HFFc6 (cell line): Measurements from ENCODE around the gene ADAMTS15. TPM values are rescaled to one million over a fixed set of nuclear protein-coding genes. Genes with fewer than 3 reads are reported as not detected.

Experiments
- DNase-seq: peaks from one replicate; pipeline ENCODE4 v3.0.0-alpha.2; 2018
- H3K27ac Mint-ChIP-seq: 2 replicates; pipeline ENCODE4 v1.8.0; 2020; ENCODE audit warnings: mild to moderate bottlenecking, mixed read lengths
- H3K27me3 Mint-ChIP-seq: 2 replicates; pipeline ENCODE4 v1.8.0; 2021; ENCODE audit warnings: mild to moderate bottlenecking, moderate library complexity, mixed read lengths; ENCODE audit not compliant: insufficient read depth
- H3K36me3 Mint-ChIP-seq: 2 replicates; pipeline ENCODE4 v1.8.0; 2021; ENCODE audit warnings: low read depth, mixed read lengths
- H3K4me1 Mint-ChIP-seq: 2 replicates; pipeline ENCODE4 v1.8.0; 2020; ENCODE audit warnings: low read depth, mixed read lengths
- H3K4me3 Mint-ChIP-seq: 2 replicates; pipeline ENCODE4 v1.8.0; 2020; ENCODE audit warnings: mild to moderate bottlenecking, moderate library complexity, mixed read lengths
- H3K9me3 Mint-ChIP-seq: 2 replicates; pipeline ENCODE4 v1.8.0; 2020; ENCODE audit warnings: mild to moderate bottlenecking, mixed read lengths
- total RNA-seq, 6 experiments: library from RNA; stranded (reverse); fragmentation: NEBNext Ultra II Directional; extraction: Animal tissue kit (Norgen Biotek cat#: 25700); gene quantifications; 2 replicates in 1 of 6; 3 replicates in 5 of 6; pipeline ENCODE4 v1.2.3, GENCODE V29; 2021
- TF ChIP-seq, protein P1 (sequence below): fragments of 200-600 bp; sonication (generic); IDR thresholded peaks from 2 replicates; pipeline ENCODE4 v1.5.0; 2021; ENCODE audit warnings: antibody characterized with exemption, mild to moderate bottlenecking

ADAMTS15 gene
- total RNA-seq, 6 experiments from 2014 or later: 0.21 to 1.1 (median 0.94) TPM

DNA sequence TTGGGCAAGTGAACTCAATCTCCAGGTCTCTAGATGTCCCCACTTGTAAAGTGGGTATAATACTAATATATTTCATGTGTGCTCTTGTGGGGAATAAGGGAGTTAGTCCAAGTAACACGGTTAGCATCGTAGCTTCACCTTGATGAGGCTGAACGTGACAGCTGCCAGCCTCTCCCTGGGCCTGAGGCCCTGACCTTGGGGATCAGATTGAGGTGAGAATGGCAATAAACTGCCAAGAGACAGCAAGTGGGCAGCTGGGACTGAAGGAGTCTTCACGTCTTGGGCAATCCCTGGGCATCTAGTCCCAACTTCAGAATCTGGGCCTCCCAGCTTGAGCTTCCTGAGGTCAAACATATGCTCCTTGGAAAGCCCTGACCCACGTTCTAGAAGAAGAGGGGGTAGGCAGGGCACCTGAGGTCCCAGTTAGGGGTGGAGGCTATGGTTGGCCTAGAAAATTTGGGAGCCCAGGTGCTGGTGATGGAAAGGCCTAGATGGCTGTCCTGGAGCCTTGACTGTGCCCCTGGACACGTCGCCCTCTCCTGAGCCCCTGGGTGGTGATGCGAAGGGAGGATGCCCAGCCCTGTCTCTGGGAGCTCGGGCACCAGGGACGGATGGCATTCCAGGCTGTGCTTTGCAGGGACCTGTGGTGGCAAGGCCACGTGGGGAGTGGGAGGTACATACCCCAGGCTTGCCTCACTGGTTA, 23.4 kb downstream of the ADAMTS15 start:
- H3K4me3 Mint-ChIP-seq: no peak overlapping the region
- H3K27ac Mint-ChIP-seq: no peak overlapping the region
- H3K9me3 Mint-ChIP-seq: no peaks in the 10 kb centered on the region
- TF ChIP-seq, protein P1, sequence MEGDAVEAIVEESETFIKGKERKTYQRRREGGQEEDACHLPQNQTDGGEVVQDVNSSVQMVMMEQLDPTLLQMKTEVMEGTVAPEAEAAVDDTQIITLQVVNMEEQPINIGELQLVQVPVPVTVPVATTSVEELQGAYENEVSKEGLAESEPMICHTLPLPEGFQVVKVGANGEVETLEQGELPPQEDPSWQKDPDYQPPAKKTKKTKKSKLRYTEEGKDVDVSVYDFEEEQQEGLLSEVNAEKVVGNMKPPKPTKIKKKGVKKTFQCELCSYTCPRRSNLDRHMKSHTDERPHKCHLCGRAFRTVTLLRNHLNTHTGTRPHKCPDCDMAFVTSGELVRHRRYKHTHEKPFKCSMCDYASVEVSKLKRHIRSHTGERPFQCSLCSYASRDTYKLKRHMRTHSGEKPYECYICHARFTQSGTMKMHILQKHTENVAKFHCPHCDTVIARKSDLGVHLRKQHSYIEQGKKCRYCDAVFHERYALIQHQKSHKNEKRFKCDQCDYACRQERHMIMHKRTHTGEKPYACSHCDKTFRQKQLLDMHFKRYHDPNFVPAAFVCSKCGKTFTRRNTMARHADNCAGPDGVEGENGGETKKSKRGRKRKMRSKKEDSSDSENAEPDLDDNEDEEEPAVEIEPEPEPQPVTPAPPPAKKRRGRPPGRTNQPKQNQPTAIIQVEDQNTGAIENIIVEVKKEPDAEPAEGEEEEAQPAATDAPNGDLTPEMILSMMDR: no peak
- no peak for DNase-seq
- no peaks in the 10 kb centered on the region; the same call in 1 of the 2 replicates for H3K27me3 Mint-ChIP-seq
- H3K36me3 Mint-ChIP-seq: peaks cover 4% of the 10 kb centered on the region; the same call in 1 of the 2 replicates
- 0 out of 2 replicates have a peak, but pooled peaks cover 6% of the 10 kb centered on the region for H3K4me1 Mint-ChIP-seq

DNA sequence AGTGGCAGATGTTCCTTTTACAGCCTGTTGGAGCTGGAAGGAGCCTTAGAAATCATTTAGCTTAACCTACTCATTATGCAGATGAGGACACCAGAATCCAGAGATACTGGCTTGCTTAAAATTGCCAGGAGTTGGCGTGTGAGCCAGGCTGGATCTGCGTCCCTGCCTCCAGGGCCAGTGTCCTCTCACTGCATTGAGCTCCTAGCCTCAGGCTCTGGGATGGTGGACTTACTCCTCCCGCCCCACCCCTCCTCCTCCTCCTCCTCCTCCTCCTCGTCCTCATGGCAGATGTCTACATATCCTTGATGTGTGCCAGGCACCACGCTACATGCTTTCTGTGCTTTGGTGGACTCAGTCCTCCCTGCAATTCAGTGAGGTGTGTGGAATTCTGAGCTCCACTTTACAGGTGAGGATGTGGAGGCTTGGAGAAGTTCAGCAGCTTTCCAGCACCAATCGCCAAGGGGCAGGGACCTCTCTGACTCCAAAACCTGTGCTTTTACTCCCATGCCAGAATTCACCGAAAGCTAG, 24.1 kb downstream of the ADAMTS15 start:
- H3K27ac Mint-ChIP-seq: no peak overlapping the region

DNA sequence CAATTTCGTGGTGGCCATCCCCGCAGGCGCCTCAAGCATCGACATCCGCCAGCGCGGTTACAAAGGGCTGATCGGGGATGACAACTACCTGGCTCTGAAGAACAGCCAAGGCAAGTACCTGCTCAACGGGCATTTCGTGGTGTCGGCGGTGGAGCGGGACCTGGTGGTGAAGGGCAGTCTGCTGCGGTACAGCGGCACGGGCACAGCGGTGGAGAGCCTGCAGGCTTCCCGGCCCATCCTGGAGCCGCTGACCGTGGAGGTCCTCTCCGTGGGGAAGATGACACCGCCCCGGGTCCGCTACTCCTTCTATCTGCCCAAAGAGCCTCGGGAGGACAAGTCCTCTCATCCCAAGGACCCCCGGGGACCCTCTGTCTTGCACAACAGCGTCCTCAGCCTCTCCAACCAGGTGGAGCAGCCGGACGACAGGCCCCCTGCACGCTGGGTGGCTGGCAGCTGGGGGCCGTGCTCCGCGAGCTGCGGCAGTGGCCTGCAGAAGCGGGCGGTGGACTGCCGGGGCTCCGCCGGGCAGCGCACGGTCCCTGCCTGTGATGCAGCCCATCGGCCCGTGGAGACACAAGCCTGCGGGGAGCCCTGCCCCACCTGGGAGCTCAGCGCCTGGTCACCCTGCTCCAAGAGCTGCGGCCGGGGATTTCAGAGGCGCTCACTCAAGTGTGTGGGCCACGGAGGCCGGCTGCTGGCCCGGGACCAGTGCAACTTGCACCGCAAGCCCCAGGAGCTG, 24.8 kb downstream of the ADAMTS15 start:
- no peaks in the 10 kb centered on the region for H3K9me3 Mint-ChIP-seq
- no peak for DNase-seq
- H3K36me3 Mint-ChIP-seq: peaks cover 4% of the 10 kb centered on the region; the same call in 1 of the 2 replicates
- no peak overlapping the region for H3K4me3 Mint-ChIP-seq
- no peak overlapping the region for H3K27ac Mint-ChIP-seq
- TF ChIP-seq, protein P1: no peak
- H3K27me3 Mint-ChIP-seq: peaks cover 1% of the 10 kb centered on the region; the same call in 1 of the 2 replicates
- 0 out of 2 replicates have a peak, but pooled peaks cover 6% of the 10 kb centered on the region for H3K4me1 Mint-ChIP-seq

More for the DNA sequence above, 24.1 kb downstream of the ADAMTS15 start:
- 0 out of 2 replicates have a peak, but pooled peaks cover 6% of the 10 kb centered on the region for H3K4me1 Mint-ChIP-seq
- TF ChIP-seq, protein P1: no peak
- no peak overlapping the region for H3K4me3 Mint-ChIP-seq
- DNase-seq: no peak
- H3K9me3 Mint-ChIP-seq: no peaks in the 10 kb centered on the region
- H3K27me3 Mint-ChIP-seq: no peaks in the 10 kb centered on the region; the same call in 1 of the 2 replicates
- H3K36me3 Mint-ChIP-seq: peaks cover 4% of the 10 kb centered on the region; the same call in 1 of the 2 replicates

DNA sequence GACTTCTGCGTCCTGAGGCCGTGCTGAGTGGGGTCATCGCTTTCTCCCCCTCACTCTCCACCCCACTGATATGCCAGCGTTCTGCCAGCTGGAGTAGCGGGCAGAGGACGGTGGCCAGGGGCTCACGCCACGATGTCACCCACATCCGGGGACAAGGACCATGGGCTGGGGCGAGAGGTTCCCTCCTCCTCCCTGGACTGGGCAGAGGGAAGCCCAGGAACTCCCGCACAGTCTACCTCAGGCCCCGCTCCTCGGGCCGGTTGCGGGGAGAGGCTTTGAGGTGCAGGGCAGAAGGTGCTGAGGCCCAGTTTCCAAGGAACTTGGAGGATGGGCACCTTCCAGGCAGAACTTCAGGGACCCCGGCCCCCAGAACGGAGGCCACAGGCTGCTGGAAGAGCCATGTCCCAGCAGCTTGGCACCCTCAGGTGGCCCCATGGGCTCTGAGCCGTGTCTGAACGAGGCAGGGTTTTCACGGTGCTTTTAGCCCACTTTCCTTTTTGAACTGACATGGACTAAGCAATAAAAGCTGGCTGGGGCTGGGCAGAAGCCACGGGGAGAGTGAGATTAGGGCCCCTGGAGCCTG, 25.4 kb downstream of the ADAMTS15 start:
- TF ChIP-seq, protein P1: no peak
- Mint-ChIP-seq H3K36me3 (peaks cover 4% of the 10 kb centered on the region; the same call in 1 of the 2 replicates), H3K27me3 (peaks cover 1% of the 10 kb centered on the region; the same call in 1 of the 2 replicates), H3K4me3 (no peak overlapping the region), H3K9me3 (no peaks in the 10 kb centered on the region), H3K27ac (no peak overlapping the region), H3K4me1 (0 out of 2 replicates have a peak, but pooled peaks cover 6% of the 10 kb centered on the region)
- no peak for DNase-seq
